K562 (cell line): ENCODE measurements around the gene SCN4A. TPM values are rescaled to one million over a fixed set of nuclear protein-coding genes. Genes with fewer than 3 reads are reported as not detected.
A peak's percentile ranks its signal among the peaks of the same experiment; 100 is the strongest.

Experiments
- ARID2 ChIP-seq: fragments of 450-650 bp; IDR thresholded peaks from 2 replicates; pipeline ENCODE4 v1.6.1; 2017; ENCODE audit warnings: antibody characterized with exemption, mild to moderate bottlenecking
- BRCA1 ChIP-seq, 2 experiments: fragments of 450-650 bp in 1 of 2; sonication (generic) in 1 of 2; formaldehyde crosslinking in 1 of 2; IDR thresholded peaks; 2 replicates each; pipeline versions ENCODE4 v1.5.0 to v1.6.1; 2017 to 2020; ENCODE audit warnings: mild to moderate bottlenecking in 1 of 2, missing genetic modification reagents in 1 of 2
- CEBPB ChIP-seq: fragments of 450-650 bp; IDR thresholded peaks from 2 replicates; pipeline ENCODE4 v1.6.1; 2016; ENCODE audit warnings: missing genetic modification characterization, missing compliant biosample characterization
- CEBPG ChIP-seq, 3 experiments: fragments of 200-800 bp in 1 of 3; sonication (Bioruptor generic) in 1 of 3; sonication (generic) in 1 of 3; formaldehyde crosslinking in 1 of 3; IDR thresholded peaks in 2 of 3; conservative IDR thresholded peaks in 1 of 3; 2 replicates each; pipeline versions ENCODE4 v1.6.1 to v1.8.0; 2016 to 2022; ENCODE audit warnings: missing compliant biosample characterization in 2 of 3, missing genetic modification characterization in 2 of 3, mild to moderate bottlenecking in 1 of 3, missing genetic modification reagents in 1 of 3
- DNMT1 ChIP-seq: fragments of 450-650 bp; IDR thresholded peaks from 2 replicates; pipeline ENCODE4 v1.6.1; 2016; ENCODE audit warnings: antibody characterized with exemption, mild to moderate bottlenecking
- HNRNPLL ChIP-seq: fragments of 200-400 bp; formaldehyde crosslinking; IDR thresholded peaks from 2 replicates; pipeline ENCODE4 v1.6.1; 2017; ENCODE audit warnings: low read length, low read depth, mild to moderate bottlenecking; ENCODE audit not compliant: poor library complexity, severe bottlenecking
- KDM4B ChIP-seq, 2 experiments: fragments of 450-650 bp in 1 of 2; sonication (generic) in 1 of 2; IDR thresholded peaks; 2 replicates each; pipeline ENCODE4 v1.6.1; 2016 to 2017; ENCODE audit warnings: borderline replicate concordance in 2 of 2, antibody characterized with exemption in 1 of 2, low read depth in 1 of 2, mild to moderate bottlenecking in 1 of 2
- NR2C2 ChIP-seq, 2 experiments: fragments of 200-800 bp in 1 of 2; sonication (Bioruptor generic) in 1 of 2; sonication (generic) in 1 of 2; formaldehyde crosslinking in 1 of 2; IDR thresholded peaks; 2 replicates each; pipeline versions ENCODE4 v1.6.1 to v1.8.0; 2016 to 2022; ENCODE audit warnings: mild to moderate bottlenecking in 1 of 2, missing compliant biosample characterization in 1 of 2, missing genetic modification characterization in 1 of 2, missing genetic modification reagents in 1 of 2
- SIN3B ChIP-seq: fragments of 450-650 bp; IDR thresholded peaks from 2 replicates; pipeline ENCODE4 v1.6.1; 2017; ENCODE audit warnings: low read depth, mild to moderate bottlenecking, moderate library complexity
- ZNF143 ChIP-seq: sonication (generic); formaldehyde crosslinking; IDR thresholded peaks from 2 replicates; pipeline ENCODE4 v1.9.0; 2022; ENCODE audit warnings: mild to moderate bottlenecking, missing genetic modification reagents
- ZNF384 ChIP-seq: IDR thresholded peaks from 2 replicates; pipeline ENCODE4 v1.6.1; 2012; ENCODE audit warnings: low read depth, low read length, improper control_type of control experiment
- ZNF766 ChIP-seq: fragments of 200-800 bp; sonication (Bioruptor generic); conservative IDR thresholded peaks from 2 replicates; pipeline ENCODE4 v1.6.1; 2016; ENCODE audit warnings: missing genetic modification characterization, missing compliant biosample characterization
- polyA plus RNA-seq, 8 experiments: library from polyadenylated mRNA; depleted of rRNA in 4 of 8; stranded (reverse) in 5 of 8; unstranded in 3 of 8; fragments of >200 nt; fragmentation: Nextera tagmentation in 2 of 8; fragmentation: Illumina TruSeq in 1 of 8; extraction: Ambion mirVana in 2 of 8; extraction: Trizol in 1 of 8; gene quantifications; 2 replicates each; pipeline versions ENCODE4 v1.2.1 to v1.2.3, GENCODE V29; 2011 to 2014; ENCODE audit warnings: inconsistent platforms in 1 of 8, missing spikeins in 1 of 8
- total RNA-seq, 7 experiments: library from RNA; depleted of rRNA in 6 of 7; stranded (reverse); fragments of >200 nt in 6 of 7; fragmentation: Illumina TruSeq in 2 of 7; extraction: Trizol in 2 of 7; gene quantifications; 2 replicates each; pipeline versions ENCODE4 v1.2.1 to v1.2.3, GENCODE V29; 2011 to 2021; ENCODE audit warnings: low replicate concordance in 1 of 7
- TF ChIP-seq, protein P1 (sequence below): conservative IDR thresholded peaks from 2 replicates; pipeline ENCODE4 v1.6.1; 2011; ENCODE audit warnings: low read depth, mild to moderate bottlenecking, low read length; ENCODE audit not compliant: control insufficient read depth
- TF ChIP-seq, protein P2 (sequence below): sonication (generic); formaldehyde crosslinking; IDR thresholded peaks from 2 replicates; pipeline ENCODE4 v1.9.0; 2022; ENCODE audit warnings: mild to moderate bottlenecking, missing genetic modification reagents
- TF ChIP-seq, protein P3 (sequence below): fragments of 450-650 bp; IDR thresholded peaks from 2 replicates; pipeline ENCODE4 v1.6.1; 2016; ENCODE audit warnings: antibody characterized with exemption
- TF ChIP-seq, protein P4 (sequence below), 2 experiments: IDR thresholded peaks; 2 replicates each; pipeline ENCODE4 v1.6.1; 2011; ENCODE audit warnings: borderline replicate concordance in 1 of 2, control low read depth in 1 of 2, low read depth in 1 of 2, low read length in 1 of 2, mild to moderate bottlenecking in 1 of 2, mixed read lengths in 1 of 2, moderate library complexity in 1 of 2; ENCODE audit not compliant: insufficient read depth in 1 of 2, insufficient read length in 1 of 2, poor library complexity in 1 of 2, severe bottlenecking in 1 of 2; ENCODE audit errors: extremely low read depth in 1 of 2
- TF ChIP-seq, protein P5 (sequence below): sonication (generic); formaldehyde crosslinking; IDR thresholded peaks from 2 replicates; pipeline ENCODE4 v1.9.0; 2022; ENCODE audit warnings: mild to moderate bottlenecking, missing genetic modification reagents
- TF ChIP-seq, protein P6 (sequence below): sonication (generic); formaldehyde crosslinking; IDR thresholded peaks from 2 replicates; pipeline ENCODE4 v1.8.0; 2022; ENCODE audit warnings: mild to moderate bottlenecking, low read depth, missing genetic modification reagents

SCN4A gene
- total and polyA plus RNA-seq, 9 of the 15 experiments (the other 6 are each of a cell fraction or from before 2014, with no cell fraction given) = 0.29 to 2.6 (median 1.4) TPM

DNA sequence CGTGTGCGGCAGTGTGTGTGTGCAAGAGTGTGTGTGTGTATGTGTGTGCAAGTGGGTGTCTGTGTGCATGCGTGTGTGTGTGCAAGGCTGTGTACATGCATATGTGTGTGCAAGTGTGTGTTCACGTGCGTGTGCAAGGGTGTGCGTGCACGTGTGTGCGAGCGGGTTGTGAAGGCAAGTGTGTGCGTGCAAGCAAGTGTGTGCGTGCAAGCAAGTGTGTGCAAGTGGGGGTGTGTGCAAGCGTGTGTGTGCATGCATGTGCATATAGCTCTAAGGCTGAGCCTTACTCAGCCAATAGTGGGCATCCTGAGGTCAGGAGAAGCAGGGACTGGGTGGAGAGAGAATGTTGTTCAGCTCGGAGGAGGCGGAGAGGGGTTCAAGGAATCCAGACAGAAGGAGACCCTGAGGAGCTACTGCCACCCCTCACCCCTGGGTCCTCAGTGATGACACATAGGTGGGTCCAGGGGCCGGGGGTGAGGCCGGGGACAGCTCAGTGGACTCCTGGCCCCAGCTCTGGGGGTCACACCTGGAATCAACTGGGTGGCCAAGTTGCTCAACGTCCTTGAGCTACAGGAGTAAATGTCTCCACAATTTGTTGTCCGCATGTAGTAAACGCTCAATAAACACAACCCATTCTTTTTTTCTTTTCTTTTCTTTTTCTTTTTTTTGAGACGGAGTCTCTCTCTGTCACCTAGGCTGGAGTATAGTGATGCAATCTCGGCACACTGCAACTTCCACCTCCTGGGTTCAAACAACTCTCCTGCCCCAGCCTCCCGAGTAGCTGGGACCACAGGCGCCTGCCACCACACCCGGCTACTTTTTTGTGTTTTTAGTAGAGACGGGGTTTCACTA, 27.2 kb upstream of the SCN4A start (continued):
- TF ChIP-seq, protein P1, sequence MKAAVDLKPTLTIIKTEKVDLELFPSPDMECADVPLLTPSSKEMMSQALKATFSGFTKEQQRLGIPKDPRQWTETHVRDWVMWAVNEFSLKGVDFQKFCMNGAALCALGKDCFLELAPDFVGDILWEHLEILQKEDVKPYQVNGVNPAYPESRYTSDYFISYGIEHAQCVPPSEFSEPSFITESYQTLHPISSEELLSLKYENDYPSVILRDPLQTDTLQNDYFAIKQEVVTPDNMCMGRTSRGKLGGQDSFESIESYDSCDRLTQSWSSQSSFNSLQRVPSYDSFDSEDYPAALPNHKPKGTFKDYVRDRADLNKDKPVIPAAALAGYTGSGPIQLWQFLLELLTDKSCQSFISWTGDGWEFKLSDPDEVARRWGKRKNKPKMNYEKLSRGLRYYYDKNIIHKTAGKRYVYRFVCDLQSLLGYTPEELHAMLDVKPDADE = no peak
- TF ChIP-seq NR2C2 (CRISPR knock-in tag; IDR thresholded peaks at IDR 0.05) (peak; percentile 67; the same call in 1 of the 2 replicates), NR2C2 (tag; IDR thresholded peaks at IDR 0.05) (no peak), BRCA1 (IDR thresholded peaks at IDR 0.05) (no peak), BRCA1 (CRISPR knock-in tag; IDR thresholded peaks at IDR 0.05) (0 out of 2 replicates have a peak, but pooled peaks have one; percentile 57), ZNF384 (no peak), HNRNPLL (peak; percentile 91), ZNF143 (CRISPR knock-in tag) (no peak), ARID2 (peak; percentile 96), DNMT1 (no peak), CEBPB (tag) (peak; percentile 49), KDM4B (IDR thresholded peaks at IDR 0.05; ENCODE audit: borderline replicate concordance in 2 of 2, low read depth in 1 of 2) (peak in 1 of 2 experiments; percentile 73; a peak in 1 of 4 replicates), CEBPG (CRISPR knock-in tag; IDR thresholded peaks at IDR 0.05) (peak; percentile 67; the same call in 1 of the 2 replicates), CEBPG (tag; conservative IDR thresholded peaks at IDR 0.05 in 1 of 2, IDR thresholded peaks at IDR 0.05 in 1 of 2) (peak; percentile 58 to 70; a peak in 3 of 4 replicates), SIN3B (no peak), ZNF766 (no peak)
- TF ChIP-seq, protein P2, sequence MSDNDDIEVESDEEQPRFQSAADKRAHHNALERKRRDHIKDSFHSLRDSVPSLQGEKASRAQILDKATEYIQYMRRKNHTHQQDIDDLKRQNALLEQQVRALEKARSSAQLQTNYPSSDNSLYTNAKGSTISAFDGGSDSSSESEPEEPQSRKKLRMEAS (CRISPR knock-in tag) = peak; percentile 51; the same call in 1 of the 2 replicates
- TF ChIP-seq, protein P3, sequence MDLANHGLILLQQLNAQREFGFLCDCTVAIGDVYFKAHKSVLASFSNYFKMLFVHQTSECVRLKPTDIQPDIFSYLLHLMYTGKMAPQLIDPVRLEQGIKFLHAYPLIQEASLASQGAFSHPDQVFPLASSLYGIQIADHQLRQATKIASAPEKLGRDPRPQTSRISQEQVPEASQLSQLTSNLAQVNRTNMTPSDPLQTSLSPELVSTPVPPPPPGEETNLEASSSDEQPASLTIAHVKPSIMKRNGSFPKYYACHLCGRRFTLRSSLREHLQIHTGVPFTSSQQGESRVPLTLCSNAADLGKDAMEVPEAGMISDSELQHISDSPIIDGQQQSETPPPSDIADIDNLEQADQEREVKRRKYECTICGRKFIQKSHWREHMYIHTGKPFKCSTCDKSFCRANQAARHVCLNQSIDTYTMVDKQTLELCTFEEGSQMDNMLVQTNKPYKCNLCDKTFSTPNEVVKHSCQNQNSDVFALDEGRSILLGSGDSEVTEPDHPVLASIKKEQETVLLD = peak; percentile 70
- TF ChIP-seq, protein P4, sequence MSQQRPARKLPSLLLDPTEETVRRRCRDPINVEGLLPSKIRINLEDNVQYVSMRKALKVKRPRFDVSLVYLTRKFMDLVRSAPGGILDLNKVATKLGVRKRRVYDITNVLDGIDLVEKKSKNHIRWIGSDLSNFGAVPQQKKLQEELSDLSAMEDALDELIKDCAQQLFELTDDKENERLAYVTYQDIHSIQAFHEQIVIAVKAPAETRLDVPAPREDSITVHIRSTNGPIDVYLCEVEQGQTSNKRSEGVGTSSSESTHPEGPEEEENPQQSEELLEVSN (IDR thresholded peaks at IDR 0.05; ENCODE audit: borderline replicate concordance in 1 of 2, extremely low read depth in 1 of 2, insufficient read depth in 1 of 2, insufficient read length in 1 of 2, low read depth in 1 of 2, low read length in 1 of 2, poor library complexity in 1 of 2, severe bottlenecking in 1 of 2) = no peak
- TF ChIP-seq, protein P5, sequence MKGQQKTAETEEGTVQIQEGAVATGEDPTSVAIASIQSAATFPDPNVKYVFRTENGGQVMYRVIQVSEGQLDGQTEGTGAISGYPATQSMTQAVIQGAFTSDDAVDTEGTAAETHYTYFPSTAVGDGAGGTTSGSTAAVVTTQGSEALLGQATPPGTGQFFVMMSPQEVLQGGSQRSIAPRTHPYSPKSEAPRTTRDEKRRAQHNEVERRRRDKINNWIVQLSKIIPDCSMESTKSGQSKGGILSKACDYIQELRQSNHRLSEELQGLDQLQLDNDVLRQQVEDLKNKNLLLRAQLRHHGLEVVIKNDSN (CRISPR knock-in tag) = peak; percentile 46; the same call in 1 of the 2 replicates
- TF ChIP-seq, protein P6, sequence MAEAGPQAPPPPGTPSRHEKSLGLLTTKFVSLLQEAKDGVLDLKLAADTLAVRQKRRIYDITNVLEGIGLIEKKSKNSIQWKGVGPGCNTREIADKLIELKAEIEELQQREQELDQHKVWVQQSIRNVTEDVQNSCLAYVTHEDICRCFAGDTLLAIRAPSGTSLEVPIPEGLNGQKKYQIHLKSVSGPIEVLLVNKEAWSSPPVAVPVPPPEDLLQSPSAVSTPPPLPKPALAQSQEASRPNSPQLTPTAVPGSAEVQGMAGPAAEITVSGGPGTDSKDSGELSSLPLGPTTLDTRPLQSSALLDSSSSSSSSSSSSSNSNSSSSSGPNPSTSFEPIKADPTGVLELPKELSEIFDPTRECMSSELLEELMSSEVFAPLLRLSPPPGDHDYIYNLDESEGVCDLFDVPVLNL (CRISPR knock-in tag) = 0 out of 2 replicates have a peak, but pooled peaks have one; percentile 53
